Osteocyte (in vitro differentiated cells): ENCODE measurements around the gene PIP5K1A. TPM values are rescaled to one million over a fixed set of nuclear protein-coding genes. Genes with fewer than 3 reads are reported as not detected.

ENCODE experiments used
- DNase-seq: peaks from one replicate; pipeline ENCODE4 v3.0.0; 2021; ENCODE audit warnings: mixed read lengths; ENCODE audit not compliant: unreplicated experiment; ENCODE audit errors: extremely low spot score
- H3K27ac Mint-ChIP-seq: one replicate; pipeline ENCODE4 v1.8.0; 2021; ENCODE audit warnings: mild to moderate bottlenecking, mixed read lengths; ENCODE audit not compliant: unreplicated experiment
- H3K27me3 Mint-ChIP-seq: one replicate; pipeline ENCODE4 v1.8.0; 2021; ENCODE audit warnings: mixed read lengths; ENCODE audit not compliant: unreplicated experiment
- H3K36me3 Mint-ChIP-seq: one replicate; pipeline ENCODE4 v1.8.0; 2021; ENCODE audit warnings: mixed read lengths; ENCODE audit not compliant: unreplicated experiment
- H3K4me1 Mint-ChIP-seq: one replicate; pipeline ENCODE4 v1.8.0; 2021; ENCODE audit warnings: mixed read lengths; ENCODE audit not compliant: unreplicated experiment
- H3K4me3 Mint-ChIP-seq: one replicate; pipeline ENCODE4 v1.8.0; 2021; ENCODE audit warnings: mild to moderate bottlenecking, moderate library complexity, mixed read lengths; ENCODE audit not compliant: unreplicated experiment
- H3K9me3 Mint-ChIP-seq: one replicate; pipeline ENCODE4 v1.8.0; 2021; ENCODE audit warnings: mixed read lengths; ENCODE audit not compliant: unreplicated experiment
- CTCF ChIP-seq: fragments of 200-600 bp; sonication (generic); IDR thresholded peaks from 2 replicates; pipeline ENCODE4 v1.5.0; 2021; ENCODE audit warnings: antibody characterized with exemption, mild to moderate bottlenecking, moderate library complexity
- total RNA-seq: library from RNA; stranded (reverse); gene quantifications from 2 replicates; pipeline ENCODE4 v1.2.1, GENCODE V29; 2021

Gene PIP5K1A
- total RNA-seq, 1 donor from 2014 or later = 89.5 TPM

GRCh38 chr1:151213560-151213959, 15.2 kb downstream of the PIP5K1A start:
- Mint-ChIP-seq H3K9me3 (no peaks in the 10 kb centered on the region), H3K4me1 (peaks cover 10% of the 10 kb centered on the region), H3K27ac (peak overlapping the region; percentile 57)

GRCh38 chr1:151221616-151222015, 23.3 kb downstream of the PIP5K1A start:
- no peaks in the 10 kb centered on the region for H3K9me3 Mint-ChIP-seq
- peaks cover 16% of the 10 kb centered on the region for H3K36me3 Mint-ChIP-seq
- H3K4me1 Mint-ChIP-seq = peaks cover 4% of the 10 kb centered on the region
- H3K27ac Mint-ChIP-seq = no peak overlapping the region
- H3K27me3 Mint-ChIP-seq = no peaks in the 10 kb centered on the region
- no peak for DNase-seq
- no peak for TF ChIP-seq CTCF
- H3K4me3 Mint-ChIP-seq = no peak overlapping the region

More at GRCh38 chr1:151213560-151213959, 15.2 kb downstream of the PIP5K1A start:
- no peak for TF ChIP-seq CTCF
- DNase-seq = no peak
- no peak overlapping the region for H3K4me3 Mint-ChIP-seq
- no peaks in the 10 kb centered on the region for H3K27me3 Mint-ChIP-seq
- peaks cover 22% of the 10 kb centered on the region for H3K36me3 Mint-ChIP-seq

- Mint-ChIP-seq H3K27ac (no peak overlapping the region), H3K36me3 (peaks cover 18% of the 10 kb centered on the region), H3K9me3 (no peaks in the 10 kb centered on the region), H3K4me3 (no peak overlapping the region), H3K27me3 (no peaks in the 10 kb centered on the region), H3K4me1 (peaks cover 3% of the 10 kb centered on the region)
- no peak for TF ChIP-seq CTCF
- DNase-seq = no peak
Observed at GRCh38 chr1:151222130-151222529, 23.8 kb downstream of the PIP5K1A start.

GRCh38 chr1:151235235-151235634, 36.9 kb downstream of the PIP5K1A start:
- DNase-seq = no peak
- no peak overlapping the region for H3K27ac Mint-ChIP-seq
- H3K9me3 Mint-ChIP-seq = no peaks in the 10 kb centered on the region
- H3K4me1 Mint-ChIP-seq = peaks cover 11% of the 10 kb centered on the region
- peaks cover 71% of the 10 kb centered on the region for H3K36me3 Mint-ChIP-seq
- H3K4me3 Mint-ChIP-seq = no peak overlapping the region
- no peak for TF ChIP-seq CTCF
- H3K27me3 Mint-ChIP-seq = no peaks in the 10 kb centered on the region

GRCh38 chr1:151237678-151238466, 39.5 kb downstream of the PIP5K1A start:
- no peak for TF ChIP-seq CTCF
- peaks cover 11% of the 10 kb centered on the region for H3K4me1 Mint-ChIP-seq
- H3K4me3 Mint-ChIP-seq = no peak overlapping the region
- peak overlapping the region; percentile 54 for H3K27ac Mint-ChIP-seq
- H3K27me3 Mint-ChIP-seq = no peaks in the 10 kb centered on the region
- peaks cover 68% of the 10 kb centered on the region for H3K36me3 Mint-ChIP-seq
- H3K9me3 Mint-ChIP-seq = no peaks in the 10 kb centered on the region
- no peak for DNase-seq
